PFSK-1 (cell line): ENCODE results near the gene GATC.

Source experiments
- FOXP2 ChIP-seq: optimal IDR thresholded peaks from 2 replicates; pipeline ENCODE3; 2011; ENCODE audit warnings: borderline replicate concordance, control low read depth, inconsistent platforms; ENCODE audit not compliant: insufficient read depth; ENCODE audit errors: extremely low read length, extremely low read depth
- TF ChIP-seq, protein P1 (sequence below), 2 experiments: IDR thresholded peaks; 2 replicates each; pipeline versions ENCODE4 v1.6.1 to v1.8.0; 2011 to 2012; ENCODE audit warnings: low read depth in 2 of 2, low read length in 2 of 2, control low read depth in 1 of 2, inconsistent platforms in 1 of 2, mild to moderate bottlenecking in 1 of 2, moderate library complexity in 1 of 2; ENCODE audit not compliant: insufficient read depth in 1 of 2

DNA sequence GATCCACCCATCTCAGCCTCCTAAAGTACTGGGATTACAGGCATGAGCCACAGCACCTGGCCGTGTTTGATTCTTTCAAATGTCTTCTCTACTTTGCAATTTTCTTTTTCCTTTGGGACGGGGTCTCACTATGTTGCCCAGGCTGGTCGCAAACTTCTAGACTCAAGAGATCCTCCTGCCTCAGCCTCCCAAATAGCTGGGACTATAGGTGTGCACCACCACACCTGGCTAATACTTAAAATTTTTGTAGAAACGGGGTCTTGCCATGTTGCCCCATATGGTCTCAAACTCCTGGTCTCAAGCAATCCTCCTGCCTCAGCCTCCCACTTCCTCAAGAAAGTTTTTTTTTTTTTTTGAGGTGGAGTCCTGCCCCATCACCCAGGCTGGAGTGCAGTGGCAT lies 1.7 kb downstream of the GATC start:
- TF ChIP-seq, protein P1, sequence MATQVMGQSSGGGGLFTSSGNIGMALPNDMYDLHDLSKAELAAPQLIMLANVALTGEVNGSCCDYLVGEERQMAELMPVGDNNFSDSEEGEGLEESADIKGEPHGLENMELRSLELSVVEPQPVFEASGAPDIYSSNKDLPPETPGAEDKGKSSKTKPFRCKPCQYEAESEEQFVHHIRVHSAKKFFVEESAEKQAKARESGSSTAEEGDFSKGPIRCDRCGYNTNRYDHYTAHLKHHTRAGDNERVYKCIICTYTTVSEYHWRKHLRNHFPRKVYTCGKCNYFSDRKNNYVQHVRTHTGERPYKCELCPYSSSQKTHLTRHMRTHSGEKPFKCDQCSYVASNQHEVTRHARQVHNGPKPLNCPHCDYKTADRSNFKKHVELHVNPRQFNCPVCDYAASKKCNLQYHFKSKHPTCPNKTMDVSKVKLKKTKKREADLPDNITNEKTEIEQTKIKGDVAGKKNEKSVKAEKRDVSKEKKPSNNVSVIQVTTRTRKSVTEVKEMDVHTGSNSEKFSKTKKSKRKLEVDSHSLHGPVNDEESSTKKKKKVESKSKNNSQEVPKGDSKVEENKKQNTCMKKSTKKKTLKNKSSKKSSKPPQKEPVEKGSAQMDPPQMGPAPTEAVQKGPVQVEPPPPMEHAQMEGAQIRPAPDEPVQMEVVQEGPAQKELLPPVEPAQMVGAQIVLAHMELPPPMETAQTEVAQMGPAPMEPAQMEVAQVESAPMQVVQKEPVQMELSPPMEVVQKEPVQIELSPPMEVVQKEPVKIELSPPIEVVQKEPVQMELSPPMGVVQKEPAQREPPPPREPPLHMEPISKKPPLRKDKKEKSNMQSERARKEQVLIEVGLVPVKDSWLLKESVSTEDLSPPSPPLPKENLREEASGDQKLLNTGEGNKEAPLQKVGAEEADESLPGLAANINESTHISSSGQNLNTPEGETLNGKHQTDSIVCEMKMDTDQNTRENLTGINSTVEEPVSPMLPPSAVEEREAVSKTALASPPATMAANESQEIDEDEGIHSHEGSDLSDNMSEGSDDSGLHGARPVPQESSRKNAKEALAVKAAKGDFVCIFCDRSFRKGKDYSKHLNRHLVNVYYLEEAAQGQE (IDR thresholded peaks at IDR 0.05; ENCODE audit: insufficient read depth in 1 of 2, low read depth in 2 of 2, low read length in 2 of 2) = no peak
- no peak for TF ChIP-seq FOXP2
